ENCODE measurements around the gene BRS3.

DNA sequence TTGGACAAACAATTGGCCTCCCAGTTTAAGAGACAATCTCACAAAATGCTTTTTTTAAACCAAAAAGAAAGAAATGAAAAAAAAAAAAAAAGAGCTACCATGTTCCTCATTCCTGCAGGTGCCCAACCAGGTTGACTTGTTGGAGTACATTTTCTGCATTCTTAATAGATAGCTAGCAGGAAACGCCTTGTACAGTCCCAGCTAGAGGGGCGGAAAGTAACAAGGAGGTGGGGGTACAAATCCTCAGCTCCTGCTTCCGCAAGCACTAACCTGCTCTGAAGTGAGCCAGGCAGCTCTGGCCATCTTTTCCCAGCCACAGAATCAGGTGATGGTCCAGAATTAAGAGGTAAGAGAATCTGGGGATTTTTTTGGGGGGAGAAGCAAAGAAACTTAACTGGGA, 44.2 kb downstream of the BRS3 start, which contains the start of gene VGLL1:
- TF ChIP-seq ZNF445 (CRISPR knock-in tag; IDR thresholded peaks at IDR 0.05; ENCODE audit: low read depth) = no peak
- TF ChIP-seq, protein P1, sequence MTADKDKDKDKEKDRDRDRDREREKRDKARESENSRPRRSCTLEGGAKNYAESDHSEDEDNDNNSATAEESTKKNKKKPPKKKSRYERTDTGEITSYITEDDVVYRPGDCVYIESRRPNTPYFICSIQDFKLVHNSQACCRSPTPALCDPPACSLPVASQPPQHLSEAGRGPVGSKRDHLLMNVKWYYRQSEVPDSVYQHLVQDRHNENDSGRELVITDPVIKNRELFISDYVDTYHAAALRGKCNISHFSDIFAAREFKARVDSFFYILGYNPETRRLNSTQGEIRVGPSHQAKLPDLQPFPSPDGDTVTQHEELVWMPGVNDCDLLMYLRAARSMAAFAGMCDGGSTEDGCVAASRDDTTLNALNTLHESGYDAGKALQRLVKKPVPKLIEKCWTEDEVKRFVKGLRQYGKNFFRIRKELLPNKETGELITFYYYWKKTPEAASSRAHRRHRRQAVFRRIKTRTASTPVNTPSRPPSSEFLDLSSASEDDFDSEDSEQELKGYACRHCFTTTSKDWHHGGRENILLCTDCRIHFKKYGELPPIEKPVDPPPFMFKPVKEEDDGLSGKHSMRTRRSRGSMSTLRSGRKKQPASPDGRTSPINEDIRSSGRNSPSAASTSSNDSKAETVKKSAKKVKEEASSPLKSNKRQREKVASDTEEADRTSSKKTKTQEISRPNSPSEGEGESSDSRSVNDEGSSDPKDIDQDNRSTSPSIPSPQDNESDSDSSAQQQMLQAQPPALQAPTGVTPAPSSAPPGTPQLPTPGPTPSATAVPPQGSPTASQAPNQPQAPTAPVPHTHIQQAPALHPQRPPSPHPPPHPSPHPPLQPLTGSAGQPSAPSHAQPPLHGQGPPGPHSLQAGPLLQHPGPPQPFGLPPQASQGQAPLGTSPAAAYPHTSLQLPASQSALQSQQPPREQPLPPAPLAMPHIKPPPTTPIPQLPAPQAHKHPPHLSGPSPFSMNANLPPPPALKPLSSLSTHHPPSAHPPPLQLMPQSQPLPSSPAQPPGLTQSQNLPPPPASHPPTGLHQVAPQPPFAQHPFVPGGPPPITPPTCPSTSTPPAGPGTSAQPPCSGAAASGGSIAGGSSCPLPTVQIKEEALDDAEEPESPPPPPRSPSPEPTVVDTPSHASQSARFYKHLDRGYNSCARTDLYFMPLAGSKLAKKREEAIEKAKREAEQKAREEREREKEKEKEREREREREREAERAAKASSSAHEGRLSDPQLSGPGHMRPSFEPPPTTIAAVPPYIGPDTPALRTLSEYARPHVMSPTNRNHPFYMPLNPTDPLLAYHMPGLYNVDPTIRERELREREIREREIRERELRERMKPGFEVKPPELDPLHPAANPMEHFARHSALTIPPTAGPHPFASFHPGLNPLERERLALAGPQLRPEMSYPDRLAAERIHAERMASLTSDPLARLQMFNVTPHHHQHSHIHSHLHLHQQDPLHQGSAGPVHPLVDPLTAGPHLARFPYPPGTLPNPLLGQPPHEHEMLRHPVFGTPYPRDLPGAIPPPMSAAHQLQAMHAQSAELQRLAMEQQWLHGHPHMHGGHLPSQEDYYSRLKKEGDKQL (CRISPR knock-in tag; IDR thresholded peaks at IDR 0.05; ENCODE audit: borderline replicate concordance) = no peak
- TF ChIP-seq TARDBP (IDR thresholded peaks at IDR 0.05) = no peak
- no peak for TF ChIP-seq ZNF3 (CRISPR knock-in tag; IDR thresholded peaks at IDR 0.05)
